ENCODE measurements around the gene ILK.
A peak's percentile ranks its signal among the peaks of the same experiment; 100 is the strongest.

Gene ILK

DNA sequence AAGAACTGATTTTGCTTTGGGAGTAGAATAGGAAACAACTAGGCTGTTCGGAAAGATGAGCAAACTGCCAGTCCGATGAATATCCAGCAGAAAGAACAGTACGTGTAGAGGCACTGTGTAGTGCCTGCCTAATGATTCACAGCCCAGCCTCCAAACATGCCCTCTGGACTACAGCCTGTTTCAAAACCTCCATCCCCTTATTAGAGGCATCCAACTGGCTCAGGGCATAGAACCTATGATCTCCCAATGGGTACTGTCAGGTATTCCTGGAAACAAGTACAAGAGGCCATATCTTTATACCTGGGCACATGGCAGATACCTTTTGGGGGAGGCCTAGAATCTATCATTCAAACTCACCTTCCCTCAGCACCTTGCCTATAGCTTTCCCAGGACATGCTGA, 5.0 kb upstream of the ILK start:
- TF ChIP-seq, protein P1, sequence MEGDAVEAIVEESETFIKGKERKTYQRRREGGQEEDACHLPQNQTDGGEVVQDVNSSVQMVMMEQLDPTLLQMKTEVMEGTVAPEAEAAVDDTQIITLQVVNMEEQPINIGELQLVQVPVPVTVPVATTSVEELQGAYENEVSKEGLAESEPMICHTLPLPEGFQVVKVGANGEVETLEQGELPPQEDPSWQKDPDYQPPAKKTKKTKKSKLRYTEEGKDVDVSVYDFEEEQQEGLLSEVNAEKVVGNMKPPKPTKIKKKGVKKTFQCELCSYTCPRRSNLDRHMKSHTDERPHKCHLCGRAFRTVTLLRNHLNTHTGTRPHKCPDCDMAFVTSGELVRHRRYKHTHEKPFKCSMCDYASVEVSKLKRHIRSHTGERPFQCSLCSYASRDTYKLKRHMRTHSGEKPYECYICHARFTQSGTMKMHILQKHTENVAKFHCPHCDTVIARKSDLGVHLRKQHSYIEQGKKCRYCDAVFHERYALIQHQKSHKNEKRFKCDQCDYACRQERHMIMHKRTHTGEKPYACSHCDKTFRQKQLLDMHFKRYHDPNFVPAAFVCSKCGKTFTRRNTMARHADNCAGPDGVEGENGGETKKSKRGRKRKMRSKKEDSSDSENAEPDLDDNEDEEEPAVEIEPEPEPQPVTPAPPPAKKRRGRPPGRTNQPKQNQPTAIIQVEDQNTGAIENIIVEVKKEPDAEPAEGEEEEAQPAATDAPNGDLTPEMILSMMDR (IDR thresholded peaks at IDR 0.05; ENCODE audit: low read depth, low read length) = no peak
- DNase-seq (ENCODE audit: low read depth in 2 of 2) = no peak
- H3K4me3 ChIP-seq (replicated peaks in 1 of 2; ENCODE audit: low read depth in 2 of 2, low read length in 2 of 2) = no peak overlapping the region

DNA sequence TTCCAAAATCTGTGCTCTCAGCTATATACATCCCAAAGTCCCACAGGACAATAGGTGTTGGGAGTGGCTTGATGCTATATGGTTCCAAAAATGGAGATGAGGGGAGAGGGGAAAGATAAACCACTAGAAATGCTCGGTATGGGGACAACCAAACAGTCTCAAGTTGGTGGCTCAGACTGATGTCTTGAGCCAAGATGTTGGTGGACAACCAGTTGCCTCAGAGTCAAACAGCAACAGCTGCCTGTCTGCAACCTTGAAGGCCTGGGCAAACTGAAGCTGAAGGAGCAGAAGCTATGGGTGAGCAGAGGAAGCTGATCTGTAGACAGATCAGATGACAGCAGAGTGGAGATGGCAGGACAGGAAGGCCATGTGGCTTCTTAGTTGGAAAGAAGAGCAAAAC, 4.1 kb upstream of the ILK start:
- no peak overlapping the region for H3K4me3 ChIP-seq (replicated peaks in 1 of 2; ENCODE audit: low read depth in 2 of 2, low read length in 2 of 2)
- TF ChIP-seq, protein P1 (IDR thresholded peaks at IDR 0.05; ENCODE audit: low read depth, low read length) = no peak
- DNase-seq (ENCODE audit: low read depth in 2 of 2) = no peak

DNA sequence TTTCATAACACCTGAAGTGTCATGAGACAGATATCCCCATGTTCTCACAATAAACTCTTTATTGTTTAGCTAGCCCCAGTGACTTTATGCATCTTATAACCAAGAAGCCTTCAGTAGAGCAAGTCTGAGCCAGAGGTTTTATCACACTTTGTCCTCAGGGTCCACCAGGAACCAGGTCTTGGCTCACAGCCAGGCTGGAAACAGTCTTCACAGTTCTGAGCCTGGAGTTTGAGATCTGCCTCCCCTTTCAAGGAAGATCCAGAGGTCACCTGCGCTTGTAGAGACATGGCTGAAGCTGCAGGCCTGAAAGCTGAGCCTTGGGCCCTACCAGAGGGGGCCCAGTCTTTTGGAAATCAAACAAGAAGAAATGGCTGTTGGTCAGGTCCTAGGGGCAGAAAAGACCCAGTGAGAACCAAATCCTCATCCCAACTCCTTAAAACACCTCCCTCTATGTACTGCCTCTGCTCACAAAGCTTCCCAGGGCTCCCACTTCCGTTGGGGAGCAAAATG, 3.6 kb upstream of the ILK start:
- H3K4me3 ChIP-seq (replicated peaks in 1 of 2; ENCODE audit: low read depth in 2 of 2, low read length in 2 of 2) = no peak overlapping the region
- TF ChIP-seq, protein P1 (IDR thresholded peaks at IDR 0.05; ENCODE audit: low read depth, low read length) = no peak
- no peak for DNase-seq (ENCODE audit: low read depth in 2 of 2)

DNA sequence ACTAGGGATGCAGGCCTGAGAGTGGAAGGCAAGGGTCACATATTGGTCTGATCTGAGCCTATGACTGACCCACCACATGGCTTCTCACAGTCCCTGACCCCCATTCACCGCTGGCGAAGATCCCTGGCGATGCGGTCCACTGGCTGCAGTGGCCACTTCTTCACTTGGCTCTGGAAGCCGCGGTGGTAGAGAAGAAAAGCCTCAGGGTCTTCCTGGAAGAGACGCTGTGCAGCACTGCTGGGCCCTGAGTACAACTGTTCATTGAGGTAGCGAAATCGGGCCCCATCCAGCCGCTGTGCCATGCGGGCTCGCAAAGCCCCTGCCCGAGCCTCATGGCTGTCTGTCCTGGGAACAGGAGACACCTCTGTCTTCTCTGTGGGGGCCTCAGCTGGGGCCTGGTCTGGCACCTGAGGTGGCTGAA, 2.5 kb upstream of the ILK start:
- no peak for DNase-seq (ENCODE audit: low read depth in 2 of 2)
- H3K4me3 ChIP-seq (replicated peaks in 1 of 2; ENCODE audit: low read depth in 2 of 2, low read length in 2 of 2) = no peak overlapping the region
- TF ChIP-seq, protein P1 (IDR thresholded peaks at IDR 0.05; ENCODE audit: low read depth, low read length) = no peak

DNA sequence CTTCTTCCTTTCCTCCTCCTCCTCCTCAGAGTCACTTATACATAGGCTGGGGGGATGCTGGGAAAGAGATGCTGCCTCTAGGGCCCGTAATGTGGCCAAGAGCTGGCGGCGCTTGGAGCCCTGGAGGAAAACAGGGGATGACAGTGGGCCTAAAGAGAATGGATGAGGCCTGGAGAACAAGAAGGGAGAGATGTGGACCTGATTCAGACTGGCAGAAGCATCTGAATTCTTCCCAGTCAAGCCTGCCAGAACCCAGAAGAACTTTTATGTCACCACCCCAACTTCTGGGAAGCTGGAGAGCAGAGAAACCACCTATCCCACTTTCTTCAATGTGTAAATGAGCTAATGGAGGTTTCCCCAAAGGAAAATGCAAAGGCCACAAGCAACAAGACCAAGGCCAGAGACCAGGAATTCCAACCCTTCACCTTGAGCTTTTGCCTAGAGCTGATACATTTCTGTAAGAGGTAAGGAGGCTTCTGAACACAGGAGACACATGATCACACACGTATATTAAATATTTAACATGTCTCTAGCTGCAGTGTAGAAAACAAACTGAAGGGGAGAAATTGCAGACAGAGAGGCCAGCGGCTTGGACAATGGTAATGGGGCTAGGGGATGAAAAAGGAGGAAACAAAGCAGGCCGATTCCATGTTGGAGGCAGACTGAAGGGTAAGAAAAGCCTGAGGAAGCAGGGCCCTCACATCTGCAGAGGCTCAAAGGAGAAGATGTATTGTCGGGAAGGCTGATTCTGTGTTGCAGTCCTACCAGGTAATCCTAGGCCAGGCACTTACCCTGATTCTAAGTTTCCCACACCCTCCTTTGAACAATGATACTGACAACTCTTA, 1.3 kb upstream of the ILK start:
- H3K4me3 ChIP-seq (replicated peaks in 1 of 2; ENCODE audit: low read depth in 2 of 2, low read length in 2 of 2) = peak overlapping the region; percentile 88 to 97
- no peak for DNase-seq (ENCODE audit: low read depth in 2 of 2)
- TF ChIP-seq, protein P1 (IDR thresholded peaks at IDR 0.05; ENCODE audit: low read depth, low read length) = no peak

DNA sequence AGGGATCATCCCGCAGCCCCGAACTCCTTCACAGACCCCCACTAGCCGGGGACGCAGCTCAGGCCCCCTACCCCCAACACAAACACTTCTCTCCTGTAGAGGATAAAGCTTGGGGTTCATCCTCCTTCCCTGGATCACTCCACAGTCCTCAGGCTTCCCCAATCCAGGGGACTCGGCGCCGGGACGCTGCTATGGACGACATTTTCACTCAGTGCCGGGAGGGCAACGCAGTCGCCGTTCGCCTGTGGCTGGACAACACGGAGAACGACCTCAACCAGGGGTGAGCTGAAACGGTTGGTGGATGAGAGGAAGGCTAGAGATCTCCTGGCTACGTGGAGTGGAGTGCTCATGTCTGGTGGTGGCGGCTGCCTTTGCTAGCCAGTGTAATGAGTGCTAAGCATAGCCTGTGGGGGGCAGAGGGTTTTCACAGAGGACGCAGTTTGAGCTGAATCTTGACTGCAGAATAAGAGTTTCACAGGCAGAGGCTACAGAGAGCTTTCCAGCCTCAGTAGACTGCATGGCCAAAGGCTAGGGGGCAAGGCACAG, 580 bp downstream of the ILK start:
- TF ChIP-seq, protein P1 (IDR thresholded peaks at IDR 0.05; ENCODE audit: low read depth, low read length) = peak; percentile 33
- H3K4me3 ChIP-seq (replicated peaks in 1 of 2; ENCODE audit: low read depth in 2 of 2, low read length in 2 of 2) = peak overlapping the region; percentile 88 to 97
- DNase-seq (ENCODE audit: low read depth in 2 of 2) = peak; percentile 66 to 78
